GM12878 (cell line): Measurements from ENCODE around the gene TMEM229B. TPM values are rescaled to one million over a fixed set of nuclear protein-coding genes. Genes with fewer than 3 reads are reported as not detected.

Experiments
- BCL11A ChIP-seq: IDR thresholded peaks from 2 replicates; pipeline ENCODE4 v1.6.1; 2011; ENCODE audit warnings: low read depth, low read length
- HDAC6 ChIP-seq: fragments of 200-600 bp; sonication (generic); IDR thresholded peaks from one replicate; pipeline ENCODE4 v1.8.0; 2017; ENCODE audit warnings: antibody characterized with exemption; ENCODE audit not compliant: unreplicated experiment
- SMAD1 ChIP-seq: fragments of 450-650 bp; IDR thresholded peaks from 2 replicates; pipeline ENCODE4 v1.6.1; 2018; ENCODE audit warnings: mild to moderate bottlenecking, low read depth; ENCODE audit not compliant: partially characterized antibody
- STAT1 ChIP-seq: fragments of 450-650 bp; conservative IDR thresholded peaks from 2 replicates; pipeline ENCODE4 v1.6.1; 2014; ENCODE audit warnings: antibody characterized with exemption, mild to moderate bottlenecking
- polyA plus RNA-seq, 11 experiments: library from polyadenylated mRNA; depleted of rRNA in 4 of 11; unstranded in 6 of 11; stranded (reverse) in 5 of 11; fragments of >200 nt; fragmentation: Nextera tagmentation in 4 of 11; fragmentation: Illumina TruSeq in 1 of 11; extraction: Ambion mirVana in 4 of 11; extraction: Trizol in 1 of 11; gene quantifications; 1 replicate in 1 of 11; 2 replicates in 10 of 11; pipeline versions ENCODE4 v1.2.1 to v1.2.3, GENCODE V29; 2011 to 2016; ENCODE audit warnings: inconsistent platforms in 2 of 11, missing spikeins in 2 of 11, low read depth in 1 of 11
- total RNA-seq, 4 experiments: library from RNA; depleted of rRNA in 3 of 4; stranded (reverse); fragments of >200 nt in 3 of 4; fragmentation: Illumina TruSeq in 1 of 4; extraction: Trizol in 1 of 4; gene quantifications; 2 replicates each; pipeline versions ENCODE4 v1.2.1 to v1.2.3, GENCODE V29; 2013 to 2021
- TF ChIP-seq, protein P1 (sequence below): fragments of 150-350 bp; IDR thresholded peaks from 2 replicates; pipeline ENCODE4 v1.6.1; 2016; ENCODE audit warnings: low read depth, low read length
- TF ChIP-seq, protein P2 (sequence below): IDR thresholded peaks from 2 replicates; pipeline ENCODE4 v1.6.1; 2012; ENCODE audit warnings: low read length, inconsistent platforms
- TF ChIP-seq, protein P3 (sequence below): fragments of 450-650 bp; IDR thresholded peaks from 2 replicates; pipeline ENCODE4 v1.6.1; 2016; ENCODE audit warnings: mild to moderate bottlenecking

TMEM229B gene
- total and polyA plus RNA-seq, 10 of the 15 experiments (the other 5 are each of a cell fraction or from before 2014, with no cell fraction given): 0.24 to 5.3 (median 1.7) TPM

DNA sequence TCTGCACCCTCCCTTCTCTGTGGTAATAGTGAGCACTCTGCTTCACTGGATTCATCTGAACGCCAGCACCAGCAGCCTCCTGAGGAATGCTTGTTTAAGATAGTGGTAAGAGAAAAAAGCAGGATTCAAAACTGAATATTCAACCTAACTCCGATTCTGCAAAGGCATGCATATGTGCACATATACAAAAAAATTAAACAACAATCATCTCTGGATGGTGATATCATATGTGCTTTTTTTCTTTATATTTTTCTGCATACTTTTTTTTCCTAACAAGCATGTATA, 9.8 kb downstream of the TMEM229B start (continued):
- no peak for TF ChIP-seq HDAC6
- TF ChIP-seq, protein P1, sequence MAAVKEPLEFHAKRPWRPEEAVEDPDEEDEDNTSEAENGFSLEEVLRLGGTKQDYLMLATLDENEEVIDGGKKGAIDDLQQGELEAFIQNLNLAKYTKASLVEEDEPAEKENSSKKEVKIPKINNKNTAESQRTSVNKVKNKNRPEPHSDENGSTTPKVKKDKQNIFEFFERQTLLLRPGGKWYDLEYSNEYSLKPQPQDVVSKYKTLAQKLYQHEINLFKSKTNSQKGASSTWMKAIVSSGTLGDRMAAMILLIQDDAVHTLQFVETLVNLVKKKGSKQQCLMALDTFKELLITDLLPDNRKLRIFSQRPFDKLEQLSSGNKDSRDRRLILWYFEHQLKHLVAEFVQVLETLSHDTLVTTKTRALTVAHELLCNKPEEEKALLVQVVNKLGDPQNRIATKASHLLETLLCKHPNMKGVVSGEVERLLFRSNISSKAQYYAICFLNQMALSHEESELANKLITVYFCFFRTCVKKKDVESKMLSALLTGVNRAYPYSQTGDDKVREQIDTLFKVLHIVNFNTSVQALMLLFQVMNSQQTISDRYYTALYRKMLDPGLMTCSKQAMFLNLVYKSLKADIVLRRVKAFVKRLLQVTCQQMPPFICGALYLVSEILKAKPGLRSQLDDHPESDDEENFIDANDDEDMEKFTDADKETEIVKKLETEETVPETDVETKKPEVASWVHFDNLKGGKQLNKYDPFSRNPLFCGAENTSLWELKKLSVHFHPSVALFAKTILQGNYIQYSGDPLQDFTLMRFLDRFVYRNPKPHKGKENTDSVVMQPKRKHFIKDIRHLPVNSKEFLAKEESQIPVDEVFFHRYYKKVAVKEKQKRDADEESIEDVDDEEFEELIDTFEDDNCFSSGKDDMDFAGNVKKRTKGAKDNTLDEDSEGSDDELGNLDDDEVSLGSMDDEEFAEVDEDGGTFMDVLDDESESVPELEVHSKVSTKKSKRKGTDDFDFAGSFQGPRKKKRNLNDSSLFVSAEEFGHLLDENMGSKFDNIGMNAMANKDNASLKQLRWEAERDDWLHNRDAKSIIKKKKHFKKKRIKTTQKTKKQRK: no peak
- no peak for TF ChIP-seq BCL11A
- no peak for TF ChIP-seq SMAD1
- TF ChIP-seq, protein P2, sequence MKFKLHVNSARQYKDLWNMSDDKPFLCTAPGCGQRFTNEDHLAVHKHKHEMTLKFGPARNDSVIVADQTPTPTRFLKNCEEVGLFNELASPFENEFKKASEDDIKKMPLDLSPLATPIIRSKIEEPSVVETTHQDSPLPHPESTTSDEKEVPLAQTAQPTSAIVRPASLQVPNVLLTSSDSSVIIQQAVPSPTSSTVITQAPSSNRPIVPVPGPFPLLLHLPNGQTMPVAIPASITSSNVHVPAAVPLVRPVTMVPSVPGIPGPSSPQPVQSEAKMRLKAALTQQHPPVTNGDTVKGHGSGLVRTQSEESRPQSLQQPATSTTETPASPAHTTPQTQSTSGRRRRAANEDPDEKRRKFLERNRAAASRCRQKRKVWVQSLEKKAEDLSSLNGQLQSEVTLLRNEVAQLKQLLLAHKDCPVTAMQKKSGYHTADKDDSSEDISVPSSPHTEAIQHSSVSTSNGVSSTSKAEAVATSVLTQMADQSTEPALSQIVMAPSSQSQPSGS: no peak
- TF ChIP-seq, protein P3, sequence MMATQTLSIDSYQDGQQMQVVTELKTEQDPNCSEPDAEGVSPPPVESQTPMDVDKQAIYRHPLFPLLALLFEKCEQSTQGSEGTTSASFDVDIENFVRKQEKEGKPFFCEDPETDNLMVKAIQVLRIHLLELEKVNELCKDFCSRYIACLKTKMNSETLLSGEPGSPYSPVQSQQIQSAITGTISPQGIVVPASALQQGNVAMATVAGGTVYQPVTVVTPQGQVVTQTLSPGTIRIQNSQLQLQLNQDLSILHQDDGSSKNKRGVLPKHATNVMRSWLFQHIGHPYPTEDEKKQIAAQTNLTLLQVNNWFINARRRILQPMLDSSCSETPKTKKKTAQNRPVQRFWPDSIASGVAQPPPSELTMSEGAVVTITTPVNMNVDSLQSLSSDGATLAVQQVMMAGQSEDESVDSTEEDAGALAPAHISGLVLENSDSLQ: no peak
- no peak for TF ChIP-seq STAT1
